ENCODE measurements around the gene HPSE2.
A peak's percentile ranks its signal among the peaks of the same experiment; 100 is the strongest.
"Not testable (repeated sequence)": the region's sequence is repeated elsewhere in the genome, so short reads cannot be mapped to it uniquely, and the experiment has no call there.

Gene HPSE2

DNA sequence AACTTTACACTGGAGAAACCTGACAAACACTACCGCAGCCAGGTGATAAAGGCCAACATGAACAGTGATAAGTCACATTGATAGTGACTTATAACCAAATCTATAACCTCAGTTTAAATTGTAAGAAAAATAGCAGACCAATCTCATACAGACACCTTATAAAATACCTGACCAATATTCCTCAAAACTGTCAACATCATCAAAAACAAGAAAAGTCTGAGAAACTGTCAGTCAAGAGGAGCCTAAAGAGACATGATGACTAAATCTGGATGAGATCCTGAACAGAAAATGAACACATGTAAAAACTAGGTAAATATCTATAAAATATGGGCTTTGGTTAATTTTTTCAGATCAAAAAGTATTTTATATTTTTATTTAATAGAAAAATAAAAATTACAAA lies 233.3 kb downstream of the HPSE2 start:
- no peak for DNase-seq

DNA sequence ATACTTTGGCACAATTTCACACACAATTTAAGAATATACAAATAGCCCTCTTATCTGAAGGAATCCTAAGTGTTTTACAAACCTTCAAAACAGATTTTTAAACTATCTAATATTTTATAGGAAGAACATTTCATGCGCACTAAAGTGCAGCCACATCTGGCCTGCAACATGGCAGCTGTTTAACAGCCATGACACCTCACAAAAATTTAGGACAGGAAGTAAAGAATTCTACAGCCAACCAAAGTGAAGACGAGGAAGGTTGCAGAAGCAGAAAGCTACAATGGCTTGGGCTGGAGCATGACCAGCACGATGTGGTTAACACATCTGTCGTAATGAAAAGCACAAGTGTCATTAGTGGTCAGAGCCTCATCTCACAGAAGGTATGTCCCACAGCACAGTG lies 238.1 kb downstream of the HPSE2 start:
- no peak for DNase-seq

- no peak for DNase-seq
Measured at GRCh38 chr10:98994030-98994429, 241.6 kb downstream of the HPSE2 start.

- not testable (repeated sequence) for DNase-seq
Measured at GRCh38 chr10:98983751-98984150, 251.9 kb downstream of the HPSE2 start.

GRCh38 chr10:98980353-98980752 lies 255.3 kb downstream of the HPSE2 start:
- DNase-seq = no peak

DNA sequence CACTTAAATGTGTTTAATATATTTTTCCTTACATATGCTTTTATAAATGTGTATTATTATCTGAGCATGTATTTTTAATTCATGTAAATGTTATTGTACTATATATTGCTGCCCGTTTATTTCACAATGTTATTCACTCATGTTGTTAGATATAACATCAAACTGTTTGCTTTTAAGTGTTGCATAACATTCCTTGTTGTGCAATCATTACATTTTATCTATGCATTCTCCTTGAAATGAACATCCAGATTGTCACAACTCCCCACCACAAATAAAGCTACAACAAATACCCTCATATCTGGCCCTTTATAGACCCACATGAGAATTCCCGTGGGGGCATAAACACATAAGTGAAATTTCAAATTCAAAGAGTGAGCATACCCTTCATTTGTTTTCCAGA lies 264.2 kb downstream of the HPSE2 start:
- DNase-seq = no peak

DNA sequence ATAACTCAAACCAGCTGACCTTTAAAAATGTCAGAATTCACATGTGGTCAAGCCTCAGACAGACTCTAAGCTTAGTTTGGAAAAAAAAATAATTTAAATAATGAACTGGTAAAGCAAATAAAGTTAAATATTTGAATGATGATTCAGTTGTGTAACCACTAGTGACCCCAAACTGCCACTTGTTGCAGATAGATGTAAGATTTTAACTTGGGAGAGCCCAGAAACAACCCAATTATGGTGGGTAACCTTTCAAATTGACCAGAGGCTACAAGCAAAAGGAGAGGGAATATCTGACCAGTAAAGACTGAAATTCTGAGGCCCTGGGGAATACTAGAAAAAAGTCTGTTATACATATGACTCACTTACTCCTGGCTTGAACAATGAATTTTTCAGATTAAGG lies 268.1 kb downstream of the HPSE2 start:
- DNase-seq = no peak

GRCh38 chr10:98963608-98964007 lies 272.0 kb downstream of the HPSE2 start:
- no peak for DNase-seq

- DNase-seq = no peak
Measured at GRCh38 chr10:98959379-98959778, 276.3 kb downstream of the HPSE2 start.

DNA sequence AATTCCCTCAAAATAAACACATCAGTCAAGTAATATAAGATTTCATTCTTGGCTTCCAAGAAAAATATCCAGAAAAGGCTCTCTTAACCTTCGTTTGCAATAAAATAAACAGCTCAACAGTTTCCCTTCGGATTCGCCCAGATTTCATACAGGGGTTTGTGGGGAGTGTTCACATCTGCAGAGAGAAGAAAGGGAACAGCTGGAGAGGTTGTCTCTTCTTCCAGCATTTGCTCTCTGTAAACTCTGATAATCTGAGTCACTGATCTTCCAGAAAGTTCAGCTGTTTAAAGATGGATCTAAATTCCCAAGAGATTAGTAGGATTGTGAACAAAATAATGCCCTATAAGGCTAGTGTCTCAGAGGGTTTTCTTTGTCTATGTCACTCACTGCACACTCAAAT lies 277.9 kb downstream of the HPSE2 start:
- no peak for DNase-seq

DNA sequence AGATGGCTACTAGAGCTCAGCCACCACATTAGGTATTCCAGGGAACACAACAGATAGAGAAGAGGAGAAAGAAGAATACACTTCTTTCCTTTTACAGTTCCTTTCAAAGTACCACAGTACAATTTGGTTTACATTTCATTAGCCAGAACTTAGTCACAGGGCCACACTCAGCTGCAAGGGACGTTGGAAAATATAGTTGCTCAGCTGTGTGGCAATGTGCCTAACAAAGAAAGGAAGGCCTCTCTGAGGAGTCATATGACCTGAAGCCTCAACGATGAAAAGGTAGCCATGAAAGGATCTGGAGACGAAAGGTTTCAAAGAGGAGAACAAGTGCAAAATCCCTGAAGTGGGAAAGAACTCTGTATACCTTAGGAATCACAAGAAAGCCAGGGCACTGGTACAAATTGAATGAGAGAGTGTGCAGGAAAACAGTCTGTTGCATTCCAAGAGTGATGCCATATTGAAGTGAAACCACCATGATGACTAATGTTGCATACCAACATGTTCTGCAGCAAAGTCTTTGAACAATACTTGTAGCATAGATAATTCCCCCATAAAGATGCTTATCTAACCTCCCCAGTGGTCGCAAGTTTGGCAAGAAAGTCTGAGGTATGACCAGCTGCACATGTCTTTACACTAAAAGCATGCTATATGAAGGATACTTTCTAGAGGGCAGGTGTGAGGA lies 278.9 kb downstream of the HPSE2 start:
- no peak for DNase-seq

- no peak for DNase-seq
Measured at GRCh38 chr10:98953251-98953650, 282.4 kb downstream of the HPSE2 start.

- DNase-seq = no peak
Measured at GRCh38 chr10:98951269-98952000, 284.2 kb downstream of the HPSE2 start.

DNA sequence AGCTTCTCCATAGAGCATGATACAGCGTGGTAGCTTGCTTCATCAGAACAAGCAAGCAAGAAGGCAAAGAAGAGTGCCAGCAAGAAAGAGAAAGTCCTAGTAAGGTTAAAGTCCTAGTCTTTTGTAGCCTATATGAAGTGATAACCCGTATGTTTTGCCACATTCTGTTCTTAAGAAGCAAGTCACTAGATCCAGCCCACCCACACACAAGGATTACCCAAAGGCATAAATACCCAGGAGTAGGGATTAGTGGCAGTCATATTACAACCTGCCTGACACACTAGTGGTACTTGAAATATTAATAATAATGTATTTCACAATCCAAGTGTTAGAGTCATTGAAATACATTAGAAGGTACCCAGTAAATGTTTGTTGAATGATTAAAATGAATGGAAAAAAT lies 285.5 kb downstream of the HPSE2 start:
- DNase-seq = peak; percentile 2 to 44

DNA sequence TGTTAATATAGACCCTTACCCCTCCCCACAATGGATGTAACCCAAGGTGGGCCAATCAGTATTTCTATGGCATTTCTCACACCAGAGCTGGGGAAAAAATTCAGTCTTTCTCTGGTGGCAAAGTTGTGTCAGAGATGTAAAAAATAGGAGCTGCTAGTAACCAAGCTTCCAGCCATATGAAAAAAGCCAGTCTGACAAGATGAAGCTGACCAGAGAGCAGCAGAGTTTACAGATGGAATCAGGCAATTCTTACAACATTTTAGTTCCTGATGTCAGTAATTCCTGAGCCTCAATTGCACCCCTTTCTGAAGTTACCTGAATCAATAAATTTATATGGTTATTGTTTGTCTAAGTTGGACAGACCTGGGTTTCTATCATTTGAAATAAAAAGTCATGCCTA lies 286.3 kb downstream of the HPSE2 start:
- no peak for DNase-seq

GRCh38 chr10:98943681-98944080 lies 292.0 kb downstream of the HPSE2 start:
- no peak for DNase-seq

- DNase-seq = no peak
Measured at GRCh38 chr10:98929709-98930108, 305.9 kb downstream of the HPSE2 start.

DNA sequence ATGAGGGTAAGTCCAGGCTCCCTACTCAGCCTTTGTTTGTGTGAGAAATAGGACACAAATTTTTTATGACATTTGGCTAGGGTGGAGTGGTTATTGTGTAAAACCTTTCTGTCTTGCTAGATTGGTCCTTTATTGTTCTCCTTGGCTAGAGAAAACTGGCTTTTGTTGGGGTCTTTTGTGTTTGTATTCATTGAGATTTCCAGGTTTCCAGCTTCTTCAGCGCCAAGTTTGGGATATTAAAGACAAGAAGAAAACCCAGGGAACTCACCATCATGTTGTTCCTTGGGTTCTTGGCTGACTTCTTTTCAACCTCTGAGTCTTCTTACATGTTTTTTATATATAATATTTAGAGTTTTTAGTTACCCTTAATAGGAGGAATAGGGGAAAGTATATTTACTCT lies 310.0 kb downstream of the HPSE2 start:
- no peak for DNase-seq

GRCh38 chr10:98924526-98924925 lies 311.1 kb downstream of the HPSE2 start:
- peak; percentile 2 to 43 for DNase-seq

- DNase-seq = peak; percentile 35 to 76
Measured at GRCh38 chr10:98921316-98921715, 314.3 kb downstream of the HPSE2 start.

- peak in 1 of 2 experiments; percentile 11 for DNase-seq
Measured at GRCh38 chr10:98920807-98921206, 314.8 kb downstream of the HPSE2 start.

DNA sequence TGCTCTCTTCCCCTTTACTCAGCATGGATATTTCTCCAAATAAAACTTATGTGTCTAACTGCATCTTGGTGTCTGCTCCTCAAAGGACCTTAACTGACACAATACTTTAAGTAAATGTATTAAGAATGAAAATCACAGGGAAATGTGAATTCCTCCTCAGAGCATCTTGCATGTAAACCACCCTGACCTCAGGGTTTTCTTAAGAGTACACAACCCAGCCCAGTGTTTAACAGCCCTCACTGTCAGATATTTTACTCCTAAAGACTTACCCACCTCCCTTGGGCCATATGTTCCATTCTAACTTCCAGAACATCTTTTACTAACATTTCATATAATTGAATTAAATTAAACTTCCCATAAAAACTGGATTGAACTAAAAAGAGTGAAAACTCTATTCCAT lies 315.3 kb downstream of the HPSE2 start:
- DNase-seq = peak in 1 of 2 experiments; percentile 6

DNA sequence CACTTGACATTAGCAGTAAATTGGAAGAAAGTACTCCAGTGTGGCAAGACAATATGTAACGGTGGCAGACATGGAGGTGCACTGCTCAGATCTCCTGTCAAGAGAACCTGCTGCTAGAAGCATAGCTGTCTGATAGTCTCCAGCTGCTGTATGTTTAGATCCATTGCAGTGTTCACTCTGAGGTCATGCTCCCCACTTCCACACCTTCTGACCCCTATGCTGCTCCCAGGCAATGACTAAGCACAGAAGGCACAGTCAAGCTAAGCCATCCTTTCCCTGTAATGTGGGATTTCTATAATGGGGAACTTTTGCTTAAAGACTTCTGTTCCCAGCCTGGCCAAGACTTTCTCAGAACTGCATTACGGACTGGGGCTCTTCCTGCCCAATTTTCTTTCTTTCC lies 315.8 kb downstream of the HPSE2 start:
- no peak for DNase-seq

DNA sequence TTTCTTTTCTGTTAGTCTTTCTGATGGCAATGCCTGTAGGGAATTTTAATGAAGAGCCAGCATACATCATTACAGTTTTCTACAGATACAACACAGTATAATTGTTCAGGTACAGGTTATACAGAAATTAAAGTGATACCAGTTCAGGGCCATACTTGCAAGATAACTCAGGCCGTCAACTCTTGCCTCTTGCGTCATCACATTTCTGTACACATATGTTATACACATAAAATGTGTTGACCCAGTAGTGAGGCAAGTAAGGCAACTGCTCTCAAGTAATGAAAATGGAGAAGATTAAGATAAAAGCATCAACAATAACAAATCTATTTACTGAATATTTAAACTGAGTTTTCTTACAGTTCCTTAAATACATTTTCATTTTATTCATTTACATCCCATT lies 317.8 kb downstream of the HPSE2 start:
- DNase-seq = no peak

Data from NCI-H524 (cell line).